Brain pericyte (primary cell): Measurements from ENCODE around the gene CCDC63.
A peak's percentile ranks its signal among the peaks of the same experiment; 100 is the strongest.

Source experiments
- DNase-seq: peaks from one replicate; pipeline ENCODE4 v3.0.0-alpha.2; 2012; ENCODE audit warnings: low read depth, low spot score

The CCDC63 gene

DNA sequence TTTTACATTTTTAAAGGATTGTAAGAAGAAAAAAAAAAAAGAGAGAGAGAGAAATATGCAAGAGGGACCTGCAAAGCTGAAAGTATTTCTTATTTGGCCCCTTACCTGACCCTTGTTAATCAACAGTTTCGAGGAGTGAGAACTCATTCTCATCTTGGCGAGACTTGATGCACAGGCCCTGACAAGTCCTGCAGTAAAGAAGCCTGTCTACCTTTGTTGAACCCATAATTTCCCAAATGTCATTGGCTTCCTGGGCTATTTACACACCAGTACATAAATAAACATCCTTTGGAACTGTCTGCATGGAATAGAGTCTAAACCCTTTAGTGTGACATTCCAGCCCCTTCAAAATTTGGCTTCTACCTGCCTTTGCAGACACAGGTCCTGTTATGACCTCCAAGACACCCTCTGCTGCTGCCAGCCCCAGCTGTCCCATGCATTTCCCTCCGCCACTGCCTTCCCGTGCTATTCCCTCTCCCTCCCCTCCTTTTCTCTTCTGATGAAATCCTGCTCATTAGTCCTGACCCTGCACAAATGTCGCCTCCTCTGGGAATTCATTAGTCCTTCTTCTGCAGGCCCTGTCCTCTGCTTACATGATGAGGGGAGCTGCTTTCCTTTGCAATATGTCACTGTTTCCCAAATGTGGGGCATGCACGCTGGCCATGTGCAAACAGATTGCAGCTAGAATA is 38.5 kb downstream of the CCDC63 start:
- no peak for DNase-seq

DNA sequence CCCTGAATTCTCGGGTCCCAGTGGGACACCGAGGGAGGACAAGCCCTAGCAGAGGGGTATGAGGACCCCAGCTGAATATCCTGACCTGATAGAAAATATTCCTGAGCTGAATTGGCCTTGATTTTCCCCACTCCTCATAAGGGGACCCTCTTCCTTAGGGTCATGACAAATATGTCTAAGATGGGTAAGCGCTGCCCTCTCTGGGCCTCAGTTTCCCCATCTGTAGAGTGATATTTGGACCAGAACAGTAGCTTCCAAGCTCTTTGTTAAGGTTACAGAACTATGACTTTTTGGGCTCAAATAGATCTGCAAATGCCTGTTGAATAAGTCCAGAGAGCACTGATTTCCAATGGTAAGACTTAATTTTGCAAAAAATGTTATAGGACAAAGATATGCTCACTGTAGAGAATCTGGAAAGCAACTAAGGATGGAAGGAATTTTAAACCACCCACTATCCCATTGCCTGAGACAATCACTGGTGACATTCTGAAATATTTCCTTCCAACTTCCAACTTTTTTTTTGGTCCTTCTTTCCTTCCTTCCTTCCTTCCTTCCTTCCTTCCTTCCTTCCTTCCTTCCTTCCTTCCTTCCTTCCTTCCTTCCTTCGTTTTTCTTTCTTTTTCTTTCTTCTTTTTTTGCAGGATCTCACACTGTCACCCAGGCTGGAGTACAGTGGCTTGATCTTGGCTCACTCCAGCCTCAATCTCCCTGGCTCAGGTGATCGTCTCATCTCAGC is 41.6 kb downstream of the CCDC63 start:
- no peak for DNase-seq

DNA sequence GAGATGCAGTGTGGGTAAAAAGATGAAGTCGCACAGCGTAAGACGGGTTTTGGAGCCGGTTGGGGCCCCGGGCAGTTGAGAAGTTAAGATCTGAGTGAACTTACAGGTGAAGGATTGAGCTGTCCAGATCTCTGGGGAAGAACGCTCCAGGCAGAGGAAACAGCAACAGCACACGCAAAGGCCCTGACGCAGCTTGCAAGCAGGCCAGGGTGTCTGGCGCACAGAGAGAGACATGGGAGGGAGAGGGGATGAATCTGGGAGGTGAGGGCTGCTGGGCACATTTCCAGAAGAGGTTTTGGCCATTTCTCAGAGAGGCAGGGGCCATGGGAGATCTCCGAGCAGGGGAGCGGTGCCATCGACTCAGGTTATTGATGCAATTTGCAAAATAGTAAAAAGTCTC is 42.6 kb downstream of the CCDC63 start:
- DNase-seq: no peak

DNA sequence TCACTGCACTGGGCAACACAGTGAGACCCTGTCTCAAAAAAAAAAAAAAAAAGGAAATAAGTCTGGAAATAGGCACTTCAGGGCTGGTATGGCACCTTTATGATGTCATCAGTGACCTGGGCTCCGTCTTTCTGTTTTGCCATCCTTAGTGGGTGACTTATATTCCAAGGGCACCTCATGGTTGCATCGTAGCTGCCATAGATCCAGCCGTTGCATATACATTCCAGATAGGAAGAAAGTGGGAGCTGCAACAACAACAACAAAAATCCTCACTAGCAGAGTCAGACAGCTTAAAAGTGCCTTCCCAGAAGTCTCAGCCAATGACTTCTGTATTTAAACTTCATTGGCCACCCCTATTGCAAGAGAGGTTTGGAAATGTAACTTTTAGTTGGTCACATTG is 47.2 kb downstream of the CCDC63 start:
- no peak for DNase-seq

DNA sequence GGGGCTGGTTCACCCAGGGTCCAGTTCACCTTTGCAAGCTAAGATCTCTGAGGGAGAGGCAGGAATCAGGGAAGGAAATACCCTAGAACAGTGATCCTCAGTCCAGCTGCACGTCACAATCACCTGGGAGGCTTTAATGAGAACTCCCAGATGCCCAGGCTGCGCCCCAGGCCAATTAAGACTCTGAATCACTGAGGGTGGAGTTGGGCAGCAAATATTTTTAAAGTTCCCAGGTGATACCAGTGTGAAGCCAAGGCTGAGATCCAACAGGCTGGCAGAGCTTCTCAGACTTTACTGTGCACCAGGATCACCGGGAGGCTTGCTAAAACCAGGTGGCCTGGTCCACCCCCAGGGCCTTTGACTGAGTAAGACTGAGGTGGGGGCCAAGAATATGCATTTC is 49.8 kb downstream of the CCDC63 start:
- DNase-seq: no peak

DNA sequence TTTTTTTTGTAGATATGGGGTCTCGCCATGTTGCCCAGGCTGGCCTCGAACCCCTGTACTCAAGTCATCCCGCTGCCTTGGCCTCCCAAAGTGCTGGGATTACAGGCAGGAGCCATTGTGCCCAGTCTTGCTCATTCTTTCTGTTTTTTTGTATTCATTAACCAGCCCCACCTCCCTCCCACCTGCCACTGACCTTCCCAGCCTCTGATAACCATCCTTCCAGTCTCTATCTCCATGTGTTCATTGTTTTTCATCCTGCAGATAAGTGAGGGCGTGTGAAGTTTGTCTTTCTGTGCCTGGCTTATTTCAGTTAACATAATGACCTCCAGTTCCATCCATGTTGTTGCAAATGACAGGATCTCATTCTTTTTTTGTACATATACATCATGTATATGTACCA is 54.6 kb downstream of the CCDC63 start:
- no peak for DNase-seq

DNA sequence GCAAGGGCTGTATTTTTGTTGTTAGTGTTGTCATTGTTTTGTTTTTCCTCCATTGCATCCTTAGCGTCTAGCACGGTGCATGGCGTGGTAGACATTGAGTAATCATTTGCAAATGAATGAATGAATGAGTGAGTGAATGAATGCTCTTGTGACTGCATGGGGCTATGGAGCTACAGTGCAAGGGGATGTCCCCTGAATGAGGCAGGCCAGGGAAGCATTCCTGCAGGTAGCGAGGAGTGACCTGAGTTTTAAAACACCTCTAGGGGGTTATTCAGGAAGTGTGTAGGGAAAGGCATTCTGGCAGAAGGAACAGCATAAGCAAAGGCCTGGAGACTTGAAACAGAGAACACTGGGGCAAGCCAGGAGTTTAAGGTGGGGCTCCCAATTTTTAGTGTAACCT is 56.7 kb downstream of the CCDC63 start:
- no peak for DNase-seq

DNA sequence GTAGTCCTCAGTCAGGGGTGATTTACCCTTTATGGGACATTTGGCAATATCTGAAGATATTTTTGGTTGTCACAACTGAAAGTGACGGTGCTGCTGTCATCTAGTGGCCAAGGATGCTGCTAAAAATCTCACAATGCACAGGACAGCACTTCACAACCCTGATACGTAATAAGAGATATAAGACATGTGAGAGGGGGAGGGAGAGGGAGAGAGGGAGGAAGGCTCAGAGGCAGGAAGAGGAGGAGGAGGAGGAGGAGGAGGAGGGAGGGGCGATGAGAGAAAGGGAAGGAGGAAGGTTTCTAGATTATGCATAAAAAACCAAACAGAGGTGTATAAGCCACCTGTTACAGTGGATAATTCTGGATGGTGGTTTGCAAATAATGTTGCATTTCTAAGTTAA is 59.3 kb downstream of the CCDC63 start:
- DNase-seq: no peak

DNA sequence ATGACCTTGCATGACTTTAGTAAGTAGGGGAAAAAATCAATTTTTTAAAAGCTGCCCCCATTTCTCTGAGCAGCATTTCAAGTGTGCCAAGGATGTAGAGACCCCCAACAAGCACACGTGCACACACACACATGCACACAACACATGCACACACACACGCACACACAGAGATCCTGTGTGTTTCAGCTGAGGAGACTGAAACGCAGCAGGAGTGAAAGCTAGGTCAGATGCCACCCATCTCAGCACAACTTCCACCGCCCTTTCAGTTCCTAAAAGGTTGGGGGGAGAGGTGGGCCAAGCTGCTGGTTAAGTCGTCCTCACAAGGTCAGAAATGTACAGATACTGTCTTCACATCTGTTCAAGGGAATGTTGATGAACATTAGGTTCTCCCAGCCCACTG is 59.7 kb downstream of the CCDC63 start:
- no peak for DNase-seq

DNA sequence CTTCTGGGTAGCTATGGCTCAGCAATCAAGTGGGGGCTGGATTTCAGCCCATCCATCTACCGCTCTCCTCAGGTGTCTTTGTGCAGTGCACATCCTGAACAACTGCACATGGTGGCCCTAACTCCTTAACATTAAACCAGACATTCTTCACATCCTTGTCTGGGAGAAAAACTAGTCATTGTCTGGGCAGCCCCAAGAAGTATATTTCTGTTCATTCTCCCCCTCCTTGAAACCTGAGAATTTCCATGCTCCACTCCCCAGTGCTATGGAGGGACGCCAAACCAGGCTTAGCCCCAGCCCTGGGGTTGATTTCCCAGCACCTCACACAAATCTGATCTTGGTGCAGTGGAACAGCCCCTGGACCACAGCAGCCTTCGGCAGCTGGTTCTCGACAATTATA is 60.2 kb downstream of the CCDC63 start:
- DNase-seq: no peak

DNA sequence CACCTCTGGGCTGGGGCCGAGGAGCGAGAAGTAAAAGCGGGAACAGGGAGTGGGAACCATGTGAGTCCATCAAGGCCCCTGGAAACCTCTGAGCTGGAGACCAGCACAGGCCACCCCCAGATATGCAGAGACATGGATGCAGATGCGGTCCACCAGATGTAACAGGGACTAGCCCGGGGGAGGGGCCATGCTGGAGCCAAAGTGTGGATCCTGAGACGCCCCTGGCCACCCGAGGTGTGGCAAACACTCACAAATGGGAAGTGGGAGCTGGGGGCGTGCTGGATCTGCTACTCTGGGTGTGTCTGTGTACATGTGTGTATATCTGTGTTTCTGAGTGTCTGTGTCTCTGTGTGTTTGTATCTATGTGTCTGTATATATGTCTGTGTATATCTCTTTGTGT is 60.8 kb downstream of the CCDC63 start:
- DNase-seq: no peak

DNA sequence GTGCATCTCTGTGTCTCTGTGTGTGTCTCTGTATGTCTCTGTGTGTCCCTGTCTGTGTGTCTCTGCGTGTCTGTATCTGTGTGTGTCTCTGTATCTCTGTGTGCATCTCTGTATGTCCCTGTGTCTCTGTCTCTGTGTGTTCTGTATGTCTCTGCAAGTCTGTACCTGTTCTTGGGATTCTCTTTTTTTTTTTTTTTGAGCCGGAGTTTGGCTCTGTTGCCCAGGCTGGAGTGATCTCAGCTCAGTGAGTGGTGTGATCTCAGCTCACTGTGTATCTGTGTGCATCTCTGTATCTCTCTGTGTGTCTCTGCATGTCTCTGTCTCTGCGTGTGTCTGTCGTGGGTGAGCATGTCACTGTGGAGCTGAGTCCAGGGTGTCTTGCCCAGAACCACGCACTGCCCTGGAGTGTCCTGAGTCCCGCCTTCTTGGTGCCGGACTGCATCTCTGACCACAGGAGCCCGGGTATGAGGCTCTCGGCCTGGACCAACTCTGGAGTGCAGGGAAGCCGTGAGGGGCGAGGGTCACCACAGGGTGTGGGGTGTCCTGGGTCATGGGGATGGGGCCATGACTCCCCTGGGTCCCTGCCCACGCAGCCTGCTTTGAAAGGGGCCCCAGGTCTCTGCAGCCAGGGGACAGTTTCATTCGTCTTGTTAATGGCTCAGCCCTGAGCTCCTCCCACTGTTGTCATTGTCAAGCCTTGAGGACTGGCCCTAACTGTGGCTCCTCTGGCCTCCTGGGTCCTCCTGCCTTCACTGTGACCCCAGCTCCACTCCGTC is 61.8 kb downstream of the CCDC63 start:
- DNase-seq: no peak

DNA sequence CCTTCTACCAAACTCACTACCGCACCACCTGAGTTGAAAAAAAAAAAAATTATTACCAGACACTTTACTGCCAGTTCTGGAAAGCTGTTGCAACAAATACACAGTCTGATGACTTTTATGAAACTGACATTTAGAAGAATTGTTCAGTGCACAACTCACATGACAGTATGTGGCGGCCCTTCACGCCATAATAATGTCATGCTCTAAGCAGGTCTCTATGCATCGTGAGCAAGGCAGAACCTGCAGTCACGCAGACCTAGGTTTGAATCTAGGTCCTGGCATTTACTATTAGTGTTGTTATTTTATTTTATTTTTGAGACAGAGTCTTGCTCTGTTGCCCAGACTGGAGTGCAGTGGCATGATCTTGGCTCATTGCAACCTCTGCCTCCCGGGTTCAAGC is 65.5 kb downstream of the CCDC63 start:
- no peak for DNase-seq

DNA sequence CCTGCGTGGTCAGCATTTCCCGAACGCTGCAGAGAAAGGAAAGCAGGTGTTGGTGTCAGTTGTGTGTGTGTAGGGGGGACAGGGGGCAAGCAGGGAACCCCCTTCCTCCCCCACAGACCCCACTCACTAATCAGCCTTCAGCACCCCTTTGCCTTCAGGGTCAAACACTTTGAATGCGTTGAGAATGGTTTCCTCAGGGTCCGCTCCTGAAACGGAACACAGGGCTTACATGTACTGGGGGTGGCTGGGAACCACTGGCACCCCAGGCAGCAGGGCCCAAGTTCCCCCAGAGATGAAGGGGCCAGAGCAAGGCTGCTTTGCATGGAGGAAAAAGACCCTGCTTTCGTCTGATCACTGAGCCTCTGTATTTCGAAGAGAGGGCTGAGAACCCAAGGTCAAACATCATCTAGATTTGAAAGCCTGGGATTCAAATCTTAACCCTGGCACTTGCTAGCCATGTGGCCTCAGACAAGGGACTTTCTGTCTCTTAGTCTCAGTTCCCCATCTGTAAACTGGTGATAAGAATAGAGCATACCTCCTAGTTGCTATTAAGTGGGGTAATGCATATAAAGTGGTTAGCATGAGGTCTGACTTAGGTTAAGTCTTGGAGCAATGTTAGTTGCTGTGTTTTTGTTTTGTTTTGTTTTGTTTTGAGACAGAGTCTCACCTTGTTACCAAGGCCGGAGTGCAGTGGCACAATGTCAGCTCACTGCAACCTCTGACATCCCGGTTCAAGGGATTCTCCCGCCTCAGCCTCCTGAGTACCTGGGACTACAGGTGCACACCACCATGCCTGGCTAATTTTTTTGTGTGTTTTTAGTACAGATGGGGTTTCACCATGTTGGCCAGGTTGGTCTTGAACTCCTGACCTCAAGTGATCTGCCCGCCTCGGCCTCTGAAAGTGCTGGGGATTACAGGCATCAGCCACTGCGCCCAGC is 66.6 kb downstream of the CCDC63 start:
- DNase-seq: no peak

DNA sequence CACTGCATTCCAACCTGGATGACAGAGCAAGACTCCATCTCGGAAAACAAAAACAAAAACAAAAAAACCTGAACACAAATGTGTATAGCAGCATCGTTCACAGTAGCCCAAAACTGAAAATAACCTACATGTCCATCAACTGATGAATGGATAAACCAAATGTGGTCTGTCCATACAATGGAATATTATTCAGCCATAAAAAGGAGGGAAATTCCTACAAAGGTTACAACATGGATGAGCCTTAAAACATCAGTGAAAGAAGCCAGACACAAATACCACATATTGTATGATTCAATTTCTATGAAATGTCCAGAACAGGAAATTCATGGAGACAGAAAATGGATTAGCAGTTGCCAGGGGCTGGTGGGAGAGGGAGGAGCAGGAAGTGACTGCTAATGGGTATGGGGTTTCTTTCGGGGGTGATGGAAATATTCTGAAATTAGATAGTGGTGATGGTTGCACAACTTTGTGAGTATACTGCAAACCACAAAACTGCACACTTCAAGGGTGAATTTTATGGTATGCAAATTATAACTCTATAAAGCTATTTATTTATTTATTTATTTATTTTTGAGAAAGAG is 69.6 kb downstream of the CCDC63 start:
- DNase-seq: no peak

DNA sequence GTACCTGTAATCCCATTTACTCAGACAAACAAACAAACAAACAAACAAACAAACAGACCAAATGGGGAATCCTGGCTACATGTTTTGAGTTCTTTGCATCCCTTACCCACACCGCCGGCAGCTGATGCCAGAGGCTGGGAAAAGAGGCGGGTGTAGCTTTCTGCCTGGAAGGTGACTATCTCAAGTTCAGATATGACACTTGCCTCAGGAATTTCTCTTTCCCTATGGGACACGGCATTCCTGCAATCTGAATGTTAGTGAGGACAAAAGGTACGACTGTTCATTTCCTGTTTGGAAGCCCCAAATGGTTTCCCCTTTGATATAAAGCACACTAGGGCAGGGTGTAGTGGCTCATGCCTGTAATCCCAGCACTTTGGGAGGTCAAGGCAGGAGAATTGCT is 70.7 kb downstream of the CCDC63 start:
- no peak for DNase-seq

DNA sequence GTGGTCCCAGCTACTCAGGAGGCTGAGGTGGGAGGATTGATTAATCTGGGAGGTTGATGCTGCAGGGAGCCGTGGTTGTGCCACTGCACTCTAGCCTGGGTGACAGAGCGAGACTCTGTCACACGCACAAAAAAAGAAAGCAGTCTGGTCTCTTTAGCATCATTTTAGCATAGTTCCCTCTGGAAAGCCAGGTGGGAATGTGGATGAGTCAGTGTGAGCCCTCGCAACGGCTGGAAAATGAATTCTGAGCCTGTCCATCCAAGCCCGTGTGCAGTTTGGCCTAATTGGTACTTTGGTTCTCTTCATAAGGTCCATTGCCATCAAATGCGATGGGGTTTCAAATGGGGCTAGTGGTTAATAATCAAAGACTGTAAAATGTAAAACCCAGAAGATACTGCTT is 71.2 kb downstream of the CCDC63 start:
- DNase-seq: no peak

DNA sequence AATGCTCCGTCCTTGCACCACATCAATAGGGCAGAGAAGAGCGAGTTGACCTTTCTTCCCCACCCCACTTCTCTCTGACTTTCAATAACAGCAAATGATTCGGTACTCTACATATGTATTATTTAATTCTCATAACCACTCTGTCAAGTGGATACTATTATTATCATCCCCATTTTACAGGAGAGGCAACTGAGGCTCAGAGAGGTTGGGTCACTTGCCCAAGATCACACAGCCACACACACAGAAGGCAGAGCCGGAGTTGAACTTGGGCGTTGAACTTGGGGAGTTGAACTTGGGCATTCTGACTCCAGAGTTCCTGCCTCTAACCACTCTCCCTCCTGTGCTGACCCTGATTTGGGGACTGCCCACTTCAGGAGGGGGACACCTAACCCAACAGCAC is 72.9 kb downstream of the CCDC63 start:
- no peak for DNase-seq

DNA sequence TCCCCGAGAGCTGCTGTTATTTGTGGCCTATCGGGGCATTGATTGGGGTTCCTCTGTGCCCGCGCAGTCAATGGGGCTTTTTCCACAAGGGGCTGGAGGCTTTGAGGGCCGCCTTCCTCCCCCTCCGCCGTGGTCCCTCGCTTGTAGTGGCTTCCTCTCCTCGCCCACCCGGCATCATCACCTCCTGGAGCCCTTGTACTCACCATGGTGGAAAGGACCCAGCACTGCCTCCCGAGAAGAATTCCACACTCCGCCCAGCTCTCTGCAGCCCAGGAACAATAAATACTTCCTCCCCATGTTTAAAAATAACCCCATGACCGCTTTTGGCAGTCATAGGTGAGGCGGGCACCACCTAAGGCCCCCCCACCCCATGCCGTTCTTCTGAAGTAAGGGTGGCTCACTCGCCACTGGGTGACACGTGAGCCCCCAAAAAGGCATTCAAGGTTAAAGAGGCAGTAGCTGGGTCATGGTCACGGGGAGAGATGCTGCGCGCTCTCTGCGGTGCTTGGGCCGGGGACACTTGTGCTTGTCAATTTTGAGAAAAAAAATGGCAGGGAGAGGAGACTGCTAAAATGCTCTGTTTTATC is 73.6 kb downstream of the CCDC63 start, which contains the start of gene MYL2:
Gene MYL2 (minus strand): TSS at position 256 of the 587 bp plus-strand sequence. CDS start 50 bp downstream, at position 206.
- no peak for DNase-seq

DNA sequence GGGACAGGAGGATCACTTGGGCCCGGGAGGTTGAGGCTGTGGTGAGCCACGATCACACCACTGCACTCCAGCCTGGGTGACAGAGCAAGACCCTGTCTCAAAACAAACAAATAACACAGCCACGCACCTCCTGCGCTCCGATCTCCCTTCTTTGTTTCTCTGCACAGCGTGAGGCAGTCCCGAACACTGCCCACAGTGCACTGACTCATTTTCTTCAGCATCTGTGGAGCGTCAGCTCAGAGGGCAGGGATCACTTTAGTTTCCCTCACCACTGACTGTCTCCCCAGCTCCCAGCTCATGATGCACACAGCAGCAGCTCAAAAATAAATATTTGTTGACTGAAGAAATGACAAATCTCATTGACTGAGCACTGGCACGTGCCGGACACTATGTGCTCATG is 74.5 kb downstream of the CCDC63 start:
- peak; percentile 65 for DNase-seq

DNA sequence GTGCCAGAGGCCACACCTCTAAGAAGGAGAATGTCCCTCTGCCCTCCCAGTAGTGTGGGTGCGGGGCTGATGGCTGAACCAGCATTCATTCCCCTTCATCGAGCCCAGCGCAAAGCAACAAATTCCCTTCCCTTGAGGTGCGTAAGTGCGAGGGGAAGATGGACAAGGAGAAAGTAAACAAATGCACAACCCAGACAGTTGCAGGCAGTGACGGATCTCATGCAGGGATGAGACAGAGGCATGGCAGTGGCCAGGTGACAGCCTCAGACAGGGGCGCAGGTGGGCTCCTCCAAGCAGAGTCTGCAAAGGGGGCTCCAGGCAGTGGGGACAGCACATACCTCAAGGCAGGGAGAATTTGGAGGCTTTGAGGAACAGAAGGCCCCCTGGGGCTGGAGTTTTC is 75.9 kb downstream of the CCDC63 start:
- no peak for DNase-seq
